Sigmoid colon (tissue), 4 donors: ENCODE measurements around the gene FABP6.

Experiments
- CTCF ChIP-seq, 4 experiments: fragments of 450-650 bp in 3 of 4; fragments of 200-600 bp in 1 of 4; IDR thresholded peaks; one replicate each; pipeline ENCODE4 v1.5.1; 2016 to 2019; ENCODE audit warnings: antibody characterized with exemption in 4 of 4, mild to moderate bottlenecking in 3 of 4, moderate library complexity in 2 of 4
- EP300 ChIP-seq, 4 donors: sonication (generic); formaldehyde crosslinking; IDR thresholded peaks; one replicate each; pipeline ENCODE4 v1.6.1; 2017; ENCODE audit warnings: antibody characterized with exemption in 4 of 4
- POLR2A ChIP-seq, 2 donors: fragments of 450-650 bp; IDR thresholded peaks; one replicate each; pipeline ENCODE4 v1.6.1; 2016; ENCODE audit warnings: antibody characterized with exemption in 2 of 2, mild to moderate bottlenecking in 2 of 2, moderate library complexity in 2 of 2
- POLR2AphosphoS5 ChIP-seq, 4 donors: sonication (generic); formaldehyde crosslinking; IDR thresholded peaks; one replicate each; pipeline ENCODE4 v1.6.1; 2017; ENCODE audit warnings: antibody characterized with exemption in 4 of 4

GRCh38 chr5:160186480-160186879 lies 42.8 kb upstream of the FABP6 start:
- TF ChIP-seq CTCF (IDR thresholded peaks at IDR 0.05) (no peak), POLR2A (IDR thresholded peaks at IDR 0.05) (no peak), POLR2AphosphoS5 (IDR thresholded peaks at IDR 0.05) (no peak), EP300 (IDR thresholded peaks at IDR 0.05) (no peak)
